ENCODE results near the gene TEX22.

GRCh38 chr14:105456736-105457617 lies 58.6 kb downstream of the TEX22 start:
- TF ChIP-seq CTCF (IDR thresholded peaks at IDR 0.05) (no peak), EZH2 (IDR thresholded peaks at IDR 0.05) (no peak), EZH2phosphoT487 (IDR thresholded peaks at IDR 0.05) (no peak)

All from neural progenitor cell (in vitro differentiated cells).